ENCODE measurements around the gene PNPLA8. TPM values are rescaled to one million over a fixed set of nuclear protein-coding genes. Genes with fewer than 3 reads are reported as not detected.

The PNPLA8 gene
- total and polyA plus RNA-seq, 2 of the 4 experiments (the other 2 are of a cell fraction): 7.0 to 14.5 TPM

DNA sequence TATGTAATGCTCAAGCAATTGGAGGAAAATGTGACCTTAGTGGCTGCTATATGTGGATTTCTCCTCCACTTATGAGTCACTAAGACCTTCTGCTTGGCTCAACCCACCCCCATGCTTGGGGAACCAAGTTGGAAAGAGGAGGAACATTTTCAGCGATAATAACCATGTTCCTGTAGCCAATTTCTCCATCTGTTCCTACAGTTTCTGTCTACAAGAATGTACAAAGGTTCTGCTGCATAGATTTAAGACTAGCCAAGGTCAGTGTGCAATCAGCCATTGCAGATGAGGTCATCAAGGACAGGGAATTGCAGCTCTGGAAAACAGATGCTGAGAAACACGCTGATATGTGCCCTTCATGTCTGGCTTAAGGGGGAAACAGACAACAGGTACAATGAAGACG, 64.1 kb downstream of the PNPLA8 start:
- ChIA-PET CTCF (no interaction called here), POLR2A (ENCODE audit: unreplicated experiment) (no interaction called here)
- TF ChIP-seq, protein P1, sequence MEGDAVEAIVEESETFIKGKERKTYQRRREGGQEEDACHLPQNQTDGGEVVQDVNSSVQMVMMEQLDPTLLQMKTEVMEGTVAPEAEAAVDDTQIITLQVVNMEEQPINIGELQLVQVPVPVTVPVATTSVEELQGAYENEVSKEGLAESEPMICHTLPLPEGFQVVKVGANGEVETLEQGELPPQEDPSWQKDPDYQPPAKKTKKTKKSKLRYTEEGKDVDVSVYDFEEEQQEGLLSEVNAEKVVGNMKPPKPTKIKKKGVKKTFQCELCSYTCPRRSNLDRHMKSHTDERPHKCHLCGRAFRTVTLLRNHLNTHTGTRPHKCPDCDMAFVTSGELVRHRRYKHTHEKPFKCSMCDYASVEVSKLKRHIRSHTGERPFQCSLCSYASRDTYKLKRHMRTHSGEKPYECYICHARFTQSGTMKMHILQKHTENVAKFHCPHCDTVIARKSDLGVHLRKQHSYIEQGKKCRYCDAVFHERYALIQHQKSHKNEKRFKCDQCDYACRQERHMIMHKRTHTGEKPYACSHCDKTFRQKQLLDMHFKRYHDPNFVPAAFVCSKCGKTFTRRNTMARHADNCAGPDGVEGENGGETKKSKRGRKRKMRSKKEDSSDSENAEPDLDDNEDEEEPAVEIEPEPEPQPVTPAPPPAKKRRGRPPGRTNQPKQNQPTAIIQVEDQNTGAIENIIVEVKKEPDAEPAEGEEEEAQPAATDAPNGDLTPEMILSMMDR (conservative IDR thresholded peaks at IDR 0.05; ENCODE audit: low read depth, low read length): no peak
- TF ChIP-seq FOS (IDR thresholded peaks at IDR 0.05; ENCODE audit: low read depth, low read length) (no peak), CEBPB (IDR thresholded peaks at IDR 0.05; ENCODE audit: low read depth, low read length) (no peak), MAZ (IDR thresholded peaks at IDR 0.05; ENCODE audit: borderline replicate concordance, low read depth, low read length) (no peak), CHD1 (IDR thresholded peaks at IDR 0.05; ENCODE audit: low read depth, low read length) (no peak), MXI1 (IDR thresholded peaks at IDR 0.05; ENCODE audit: borderline replicate concordance, low read depth, low read length) (no peak)
- Histone ChIP-seq H3K9me3 (ENCODE audit: control insufficient read depth, insufficient read depth, low read length) (no peaks in the 10 kb centered on the region), H3K27me3 (ENCODE audit: control insufficient read depth, insufficient read depth, low read length) (peaks cover 23% of the 10 kb centered on the region), H3K4me1 (ENCODE audit: control insufficient read depth, insufficient read depth, low read length) (no peaks in the 10 kb centered on the region), H2BK15ac (ENCODE audit: low read depth, low read length) (no peak overlapping the region), H3K56ac (ENCODE audit: extremely low read depth, insufficient read depth, low read length) (no peak overlapping the region), H2AK9ac (replicated peaks; ENCODE audit: low read depth, low read length, poor library complexity) (no peak overlapping the region), H3K27ac (ENCODE audit: insufficient read depth, low read length) (no peak overlapping the region), H3K18ac (ENCODE audit: low read depth, low read length) (no peak overlapping the region), H3K4ac (ENCODE audit: low read depth, low read length) (no peak overlapping the region), H2BK20ac (ENCODE audit: low read depth, low read length) (no peak overlapping the region), H3K36me3 (ENCODE audit: control insufficient read depth, insufficient read depth, low read length) (no peaks in the 10 kb centered on the region), H3K23ac (ENCODE audit: low read depth, low read length) (no peak overlapping the region), H3K9me1 (ENCODE audit: insufficient read depth, low read length) (no peaks in the 10 kb centered on the region; the same call in 1 of the 2 replicates), H3K4me2 (ENCODE audit: low read depth, low read length) (no peak overlapping the region), H2BK5ac (ENCODE audit: low read depth, low read length, poor library complexity, severe bottlenecking) (no peak overlapping the region), H3K9ac (ENCODE audit: low read depth, low read length) (no peak overlapping the region), H4K91ac (ENCODE audit: insufficient read depth, low read depth, low read length) (no peak overlapping the region), H3K4me3 (ENCODE audit: insufficient read depth, low read depth, low read length) (no peak overlapping the region), H3K14ac (replicated peaks; ENCODE audit: low read depth, low read length) (no peak overlapping the region), H4K8ac (ENCODE audit: low read depth in 2 of 2, low read length in 2 of 2) (no peak overlapping the region), H2BK120ac (ENCODE audit: low read depth, low read length) (no peak overlapping the region), H2AK5ac (ENCODE audit: low read depth, low read length) (no peak overlapping the region), H3K79me1 (ENCODE audit: low read depth in 1 of 2, low read length in 2 of 2) (no peaks in the 10 kb centered on the region), H2AFZ (replicated peaks; ENCODE audit: low read length, poor library complexity) (no peak overlapping the region), H4K5ac (ENCODE audit: low read depth, low read length) (no peak overlapping the region), H4K20me1 (ENCODE audit: insufficient read depth, low read length) (no peaks in the 10 kb centered on the region)
- in situ Hi-C loops (cut with MboI; ENCODE audit: low sequenced_read_pairs) (no loop called here), intact Hi-C loops (cut with micrococcal nuclease) (no loop called here), dilution Hi-C loops (cut with HindIII; ENCODE audit: low sequenced_read_pairs, unreplicated experiment) (no loop called here)
- DNase-seq (no peak), ATAC-seq (ENCODE audit: low read depth) (no peak)
- BruUV-seq (replicated peaks): no TSS peak
- WGBS, 2 experiments (ENCODE audit: extremely low coverage in 2 of 2, insufficient read length in 1 of 2): 100% methylated on average over 1 of the region's 3 CpGs; no CpG with 5 or more reads in 1 of the 2 experiments

Measured in IMR-90 (cell line).